Vein endothelial cell (primary cell): ENCODE data around the gene KIF25. TPM values are rescaled to one million over a fixed set of nuclear protein-coding genes. Genes with fewer than 3 reads are reported as not detected.

Experiments used
- total RNA-seq: library from RNA; depleted of rRNA; stranded (reverse); fragments of >200 nt; gene quantifications from 2 replicates; pipeline ENCODE4 v1.2.3, GENCODE V29; 2012

The KIF25 gene
- total RNA-seq, result not detected in 2 replicates

DNA sequence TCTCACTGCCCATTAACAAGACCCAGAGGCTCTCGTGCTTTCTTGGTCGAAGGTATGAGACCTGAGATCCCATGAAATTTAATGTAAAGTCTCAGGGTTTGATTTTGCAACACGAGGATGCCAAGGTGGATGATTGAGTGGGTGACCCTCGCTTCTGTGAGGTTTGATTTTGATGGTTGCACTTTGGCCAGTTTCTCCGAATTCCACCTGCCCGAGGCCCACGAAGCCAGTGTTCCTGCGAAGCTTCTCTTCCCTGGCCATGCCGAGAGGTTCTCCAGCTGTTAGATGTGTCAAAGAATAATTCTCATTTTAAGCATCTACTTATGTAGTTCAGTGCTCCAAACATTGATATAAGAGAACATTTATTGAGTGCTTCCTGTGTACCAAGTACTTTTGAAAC, at the start of gene KIF25:
KIF25 (plus strand) TSS at position 30 of the 400 bp plus-strand sequence. CDS start 31,915 bp downstream, outside the sequence.

GRCh38 chr6:168078943-168079405, 81.5 kb downstream of the KIF25 start, which contains the start of gene FRMD1:
Gene FRMD1, minus strand, starts transcription at chr6:168079212. Its CDS starts 118 bp downstream, at chr6:168079094.

Other genes starting within 250 kb of the KIF25 start
- 113 and 142 TPM in 2 replicates for gene AFDN, start 170.8 kb upstream of the KIF25 start, total RNA-seq
- gene FRMD1, start 81.5 kb downstream of the KIF25 start, total RNA-seq, result not detected in 2 replicates